Stimulated activated naive CD8-positive, alpha-beta T cell treated with anti-CD3 and anti-CD28 coated beads, Interleukin-15, Interleukin-2, amounts not matched to agents 100 U/mL and 50 U/mL, for 24 hours (primary cell): ENCODE results near the gene CSPG4.

Source experiments
- ATAC-seq: fragments of 150-1000 bp; cut with Tn5 transposase; one replicate; pipeline ENCODE4 v1.10.0; 2021
- DNase-seq: peaks from one replicate; pipeline ENCODE4 v3.0.0; 2021

Gene CSPG4

DNA sequence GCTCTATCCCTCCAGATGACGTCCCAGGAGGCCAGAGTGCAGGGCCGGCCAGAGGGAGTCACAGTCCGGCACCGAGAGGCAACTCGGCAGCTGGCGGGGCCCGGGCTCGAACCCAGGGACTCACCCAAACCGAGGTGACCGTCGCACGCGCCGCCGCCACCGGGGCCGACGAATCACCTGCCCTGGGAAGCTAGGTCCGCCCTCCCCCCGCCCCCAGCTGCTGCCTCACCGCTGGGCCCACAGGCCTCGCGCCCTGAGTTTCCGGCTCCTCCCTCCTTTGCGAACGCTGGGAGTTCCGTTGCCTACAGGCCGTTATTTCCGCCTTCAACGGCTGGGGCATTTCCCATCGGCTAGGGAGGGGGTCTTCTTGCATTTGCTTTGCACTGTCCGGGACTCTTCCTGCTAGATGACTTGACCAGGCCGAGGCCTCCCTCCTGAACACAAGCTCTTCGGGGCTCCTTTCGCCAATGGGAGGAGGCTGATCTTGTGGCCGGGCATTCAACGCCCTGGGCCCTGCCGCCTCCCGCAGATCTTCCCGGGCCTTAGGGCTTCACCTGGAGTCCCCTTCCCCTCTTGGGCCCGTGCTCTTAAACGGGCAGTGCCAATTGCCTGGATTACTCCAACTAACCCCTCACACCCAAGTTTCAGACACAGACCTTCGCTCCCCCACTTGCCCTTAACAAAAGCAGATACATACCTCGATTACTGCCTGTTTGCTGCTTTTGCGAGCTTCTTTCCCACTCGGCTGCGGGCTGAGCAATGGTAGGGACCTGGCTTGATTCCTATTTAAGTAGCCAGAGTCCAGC, 86.9 kb downstream of the CSPG4 start, which contains the start of gene SNUPN:
Gene SNUPN, minus strand, starts transcription at position 184 of the 806 bp plus-strand sequence. CDS start 4,674 bp downstream, outside the sequence.
- ATAC-seq, result peak; percentile 87

More for the DNA sequence above, 86.9 kb downstream of the CSPG4 start, which contains the start of gene SNUPN:
- peak; percentile 94 for DNase-seq
